EH (cell line): ENCODE results near the gene PAQR4.

Experiments
- DNase-seq: peaks from one replicate; pipeline ENCODE4 v3.0.0-alpha.2; 2015; ENCODE audit warnings: low read depth

Gene PAQR4

GRCh38 chr16:3007059-3007956 is 38.2 kb downstream of the PAQR4 start:
- DNase-seq, result no peak

- DNase-seq, result no peak
Observed at GRCh38 chr16:3007957-3008689, 39.0 kb downstream of the PAQR4 start.

- no peak for DNase-seq
Observed at GRCh38 chr16:3008690-3009037, 39.5 kb downstream of the PAQR4 start.

- no peak for DNase-seq
Observed at GRCh38 chr16:3009568-3010390, 40.6 kb downstream of the PAQR4 start.

GRCh38 chr16:3010510-3010909 is 41.4 kb downstream of the PAQR4 start:
- DNase-seq, result no peak

- no peak for DNase-seq
Observed at GRCh38 chr16:3012246-3012645, 43.1 kb downstream of the PAQR4 start.

- no peak for DNase-seq
Observed at GRCh38 chr16:3012828-3013420, 43.8 kb downstream of the PAQR4 start, which contains the start of gene CLDN9. CLDN9 (plus strand) TSS chr16:3012923; CDS start chr16:3013363, 440 bp downstream.

GRCh38 chr16:3013491-3013951 is 44.4 kb downstream of the PAQR4 start:
- DNase-seq, result no peak

GRCh38 chr16:3013998-3014690 is 45.0 kb downstream of the PAQR4 start:
- no peak for DNase-seq

GRCh38 chr16:3014971-3015370 is 45.8 kb downstream of the PAQR4 start:
- DNase-seq, result no peak

- no peak for DNase-seq
Observed at GRCh38 chr16:3015865-3016521, 46.8 kb downstream of the PAQR4 start.

- no peak for DNase-seq
Observed at GRCh38 chr16:3017344-3017743, 48.2 kb downstream of the PAQR4 start.

- DNase-seq, result no peak
Observed at GRCh38 chr16:3017794-3018506, 48.8 kb downstream of the PAQR4 start, which contains the start of gene CLDN6. CLDN6 (minus strand) TSS chr16:3018183; CDS start chr16:3016021, 2,162 bp downstream.

- DNase-seq, result no peak
Observed at GRCh38 chr16:3019594-3020246, 50.6 kb downstream of the PAQR4 start.

GRCh38 chr16:3020247-3020603 is 51.1 kb downstream of the PAQR4 start, which contains the start of gene TNFRSF12A:
TNFRSF12A (plus strand) TSS chr16:3020368; CDS start chr16:3020398, 30 bp downstream.
- DNase-seq, result peak; percentile 85

- DNase-seq, result peak; percentile 91
Observed at GRCh38 chr16:3020604-3021448, 51.7 kb downstream of the PAQR4 start.

- DNase-seq, result peak; percentile 97
Observed at GRCh38 chr16:3021449-3022207, 52.5 kb downstream of the PAQR4 start.
